Measurements from ENCODE around the gene PNLIPRP1. TPM values are rescaled to one million over a fixed set of nuclear protein-coding genes. Genes with fewer than 3 reads are reported as not detected.

Gene PNLIPRP1
- total and polyA plus RNA-seq, 10 of the 15 experiments (the other 5 are each of a cell fraction or from before 2014, with no cell fraction given): 0.74 TPM; not detected in 9

DNA sequence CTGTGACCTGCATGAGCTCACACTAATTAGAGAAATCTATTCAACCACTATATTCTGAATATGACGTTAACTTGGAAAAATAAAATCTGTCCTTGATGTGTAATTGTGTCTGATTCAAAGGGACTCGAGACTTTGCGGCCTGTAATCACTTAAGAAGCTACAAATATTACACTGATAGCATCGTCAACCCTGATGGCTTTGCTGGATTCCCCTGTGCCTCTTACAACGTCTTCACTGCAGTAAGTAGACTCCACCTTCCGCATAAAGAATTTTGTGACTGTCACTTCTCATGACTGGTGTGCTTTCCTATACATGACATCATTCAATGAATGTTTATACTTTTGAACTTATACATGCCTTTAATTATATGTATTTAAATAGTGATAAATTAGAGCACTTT is 34.9 kb upstream of the PNLIPRP1 start:
- Histone ChIP-seq H3K79me2 (ENCODE audit: control insufficient read depth, insufficient read depth, low read length) (no peaks in the 10 kb centered on the region), H3K4me1 (ENCODE audit: control insufficient read depth, insufficient read depth, low read length) (no peaks in the 10 kb centered on the region), H4K20me1 (ENCODE audit: control insufficient read depth, insufficient read depth) (no peaks in the 10 kb centered on the region), H3K9me3 (replicated peaks; ENCODE audit: control insufficient read depth, insufficient read depth, low read length) (no peaks in the 10 kb centered on the region), H3K9ac (ENCODE audit: control insufficient read depth, insufficient read depth, low read length) (no peak overlapping the region), H3K27ac (ENCODE audit: control insufficient read depth, insufficient read depth) (no peak overlapping the region), H3K27me3 (replicated peaks in 1 of 2; ENCODE audit: control insufficient read depth in 2 of 2, insufficient read depth in 2 of 2, low read length in 1 of 2) (no peaks in the 10 kb centered on the region), H3K4me2 (ENCODE audit: control insufficient read depth, insufficient read depth) (no peak overlapping the region), H3K36me3 (ENCODE audit: control insufficient read depth in 2 of 2, insufficient read depth in 2 of 2, low read length in 1 of 2) (no peaks in the 10 kb centered on the region), H2AFZ (ENCODE audit: control insufficient read depth, low read depth, low read length) (no peak overlapping the region), H3K4me3 (no peak overlapping the region)
- CTCF ChIA-PET: interaction anchor here (0.6 kb wide), 1 partner anchor 210 kb away, joined by 3 read pairs; no protein-coding TSS in a partner anchor
- RAD21 ChIA-PET (ENCODE audit: unreplicated experiment): no interaction called here
- ATAC-seq (no peak), FAIRE-seq (no peak), DNase-seq (ENCODE audit: low read depth, low spot score) (no peak)
- BruUV-seq (replicated peaks): no TSS peak
- SMC1A ChIA-PET (ENCODE audit: uncharacterized antibody, unreplicated experiment): no interaction called here
- POLR2A ChIA-PET: no interaction called here
- 19% methylated on average over 6 of the region's 6 CpGs for WGBS (ENCODE audit: insufficient coverage, insufficient replicate concordance, low lambda C conversion rate, missing lambda C conversion rate)
- intact Hi-C loops (cut with micrococcal nuclease; ENCODE audit: unreplicated experiment): no loop called here
- in situ Hi-C loops (cut with MboI): no loop called here
- TF ChIP-seq ZBTB40 (IDR thresholded peaks at IDR 0.05; ENCODE audit: borderline replicate concordance) (no peak), RAD21 (IDR thresholded peaks at IDR 0.05; ENCODE audit: insufficient read depth, low read depth, low read length) (no peak), E4F1 (IDR thresholded peaks at IDR 0.05; ENCODE audit: borderline replicate concordance, partially characterized antibody) (no peak), BCLAF1 (IDR thresholded peaks at IDR 0.05) (no peak), RAD51 (IDR thresholded peaks at IDR 0.05) (no peak), ZNF207 (IDR thresholded peaks at IDR 0.05; ENCODE audit: borderline replicate concordance) (no peak), RFX5 (IDR thresholded peaks at IDR 0.05; ENCODE audit: low read depth, low read length) (no peak), KDM1A (IDR thresholded peaks at IDR 0.05; ENCODE audit: borderline replicate concordance) (no peak), ZBTB4 (CRISPR knock-in tag; IDR thresholded peaks at IDR 0.05) (no peak), RBBP5 (conservative IDR thresholded peaks at IDR 0.05) (no peak)
